ENCODE results near the gene IRAK1. TPM values are rescaled to one million over a fixed set of nuclear protein-coding genes. Genes with fewer than 3 reads are reported as not detected.

IRAK1 gene
- total RNA-seq, 2 donors from 2014 or later = 136 to 258 TPM

DNA sequence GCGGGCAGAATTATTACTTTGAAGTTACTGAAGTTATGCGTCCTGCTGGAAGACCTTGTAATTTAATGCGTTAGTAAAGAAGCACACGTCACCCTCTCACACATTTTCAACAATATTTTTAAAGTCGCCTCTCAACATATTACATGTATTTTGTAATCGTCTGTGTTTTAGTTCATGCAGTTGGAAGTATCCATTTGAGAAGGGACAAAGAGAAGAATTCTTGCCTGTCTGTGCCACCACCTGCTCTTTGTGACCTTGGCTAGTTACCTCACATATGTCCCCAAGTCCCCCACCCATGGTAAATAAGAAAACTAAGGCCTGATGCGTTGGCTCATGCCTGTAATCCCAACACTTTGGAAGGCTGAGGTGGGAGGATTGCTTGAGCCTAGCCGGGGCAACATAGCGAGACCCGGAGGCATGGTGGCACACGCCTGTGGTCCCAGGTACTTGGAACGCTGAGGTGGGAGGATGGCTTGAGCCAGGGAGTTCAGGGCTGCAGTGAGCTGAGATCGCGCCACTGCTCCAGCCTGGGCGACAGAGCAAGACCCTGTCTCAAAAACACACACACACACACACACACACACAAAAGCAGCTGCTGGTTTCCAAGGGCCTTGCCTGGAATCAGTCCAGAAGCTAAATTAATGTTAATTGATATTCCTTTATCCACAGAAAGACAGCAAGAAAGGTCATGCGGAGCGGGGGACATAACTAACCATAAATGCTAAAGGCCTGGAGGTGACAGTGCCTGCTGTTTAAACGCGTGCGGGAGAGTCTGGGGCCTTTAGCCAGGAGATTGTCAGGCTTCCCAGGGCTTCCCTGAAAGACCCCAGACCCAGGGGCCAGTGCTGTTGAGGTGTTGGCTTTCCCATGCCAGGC is 46.3 kb downstream of the IRAK1 start:
- Mint-ChIP-seq H3K27me3 (no peaks in the 10 kb centered on the region), H3K4me1 (ENCODE audit: low read depth in 2 of 2) (peaks cover 9 to 20% of the 10 kb centered on the region in 2 donors), H3K9me3 (no peaks in the 10 kb centered on the region), H3K36me3 (no peaks in the 10 kb centered on the region), H3K4me3 (peak overlapping the region; percentile 87), H3K27ac (peak overlapping the region; percentile 94 to 95)
- ATAC-seq (no peak), DNase-seq (ENCODE audit: low spot score) (no peak)

DNA sequence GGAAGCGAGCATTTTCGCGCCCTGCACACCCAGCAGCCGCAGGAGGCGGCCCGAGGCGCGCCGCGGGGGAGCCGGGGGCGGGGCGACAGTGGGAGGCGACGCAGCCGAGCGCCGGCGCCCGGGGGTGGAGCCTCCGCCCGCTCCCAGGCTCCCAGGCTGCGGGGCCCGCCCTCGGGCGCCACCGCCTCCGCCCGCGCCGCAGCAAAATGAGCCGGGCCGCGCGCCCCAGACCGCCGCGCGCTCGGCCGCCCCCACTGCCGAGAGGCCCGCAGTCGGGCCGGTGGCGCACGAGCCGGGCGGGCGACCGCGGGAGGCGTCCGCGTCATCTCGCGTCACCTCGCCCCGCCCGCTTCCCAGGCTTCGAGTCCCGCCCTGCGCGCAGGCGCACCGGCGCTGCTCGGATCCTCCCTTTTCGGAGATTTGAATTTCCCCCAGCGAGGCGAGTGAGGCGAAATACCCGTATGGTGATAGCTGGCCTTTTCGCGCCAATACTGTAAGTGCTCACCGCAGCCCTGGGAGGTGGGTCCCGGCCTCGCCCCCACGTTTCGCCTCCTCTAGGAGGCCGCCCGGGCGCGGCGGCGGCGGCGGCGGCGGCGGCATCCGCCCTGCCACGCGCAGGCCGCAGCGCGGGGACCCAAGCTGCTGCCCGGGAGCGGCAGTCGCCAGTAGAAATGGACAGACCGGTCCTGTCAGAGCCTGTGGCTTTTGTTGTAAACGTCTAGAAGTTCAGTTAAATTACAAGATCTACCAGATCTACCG is 47.2 kb downstream of the IRAK1 start, which contains the start of gene TMEM187:
TSS of gene TMEM187 (plus strand) at position 387 of the 759 bp plus-strand sequence. CDS start 9,309 bp downstream, outside the sequence.
- ATAC-seq = peak; percentile 75 to 82
- Mint-ChIP-seq H3K4me1 (ENCODE audit: low read depth in 2 of 2) (peaks cover 17 to 27% of the 10 kb centered on the region in 2 donors), H3K4me3 (peak within 1 kb of the TSS; percentile 97), H3K27ac (peak within 1 kb of the TSS; percentile 99 to 100), H3K9me3 (no peaks in the 10 kb centered on the region), H3K36me3 (peaks cover 7% of the 10 kb centered on the region), H3K27me3 (no peaks in the 10 kb centered on the region)
- DNase-seq (ENCODE audit: low spot score) = peak; percentile 93

DNA sequence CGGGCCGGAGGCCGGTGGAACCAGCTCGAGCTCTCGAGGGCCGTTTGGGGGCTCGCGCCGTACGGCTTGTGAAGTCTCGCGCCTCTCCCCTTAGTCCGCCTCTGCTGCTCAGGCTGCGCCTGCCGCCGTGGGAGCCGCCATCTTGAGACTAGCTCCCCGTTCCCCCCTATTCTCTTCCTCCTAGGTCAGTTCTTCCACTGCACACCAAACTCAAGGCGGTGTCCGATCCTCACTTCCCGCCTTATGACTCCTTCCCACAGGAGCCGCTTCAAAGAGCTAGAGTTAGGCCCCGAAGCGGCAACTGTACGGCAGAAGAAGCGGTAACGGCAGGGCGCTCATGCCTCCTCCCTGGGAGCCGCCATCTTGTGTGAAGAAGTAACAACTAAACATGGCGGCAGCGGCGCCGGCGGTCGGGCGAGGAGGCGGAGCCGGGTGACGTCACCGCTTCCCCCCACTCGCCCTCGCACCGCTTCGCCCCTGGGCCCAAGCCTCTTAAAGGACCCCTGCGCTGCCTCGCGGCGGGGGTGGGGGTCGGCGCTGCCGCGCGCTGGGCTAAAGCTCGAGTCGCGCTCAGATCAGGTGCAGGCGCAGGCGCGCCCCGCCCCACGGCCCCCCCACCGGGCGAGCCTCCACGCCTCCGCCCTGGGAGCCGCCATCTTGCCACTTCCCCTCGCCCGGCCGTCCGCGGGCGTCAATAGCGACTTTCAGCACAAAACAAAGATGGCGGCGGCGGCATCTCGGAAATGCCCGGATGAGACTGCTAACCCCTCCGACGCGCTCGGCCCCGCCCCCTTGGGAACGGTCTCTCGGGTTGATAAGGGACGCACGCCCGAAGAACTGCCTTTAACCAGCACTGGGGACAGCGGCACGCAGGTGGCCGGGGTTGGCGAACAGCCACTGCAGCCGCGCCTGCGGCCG is 48.0 kb downstream of the IRAK1 start, which contains the start of gene HCFC1:
TSS of gene HCFC1 (minus strand) at position 369 of the 918 bp plus-strand sequence. CDS start 978 bp downstream, outside the sequence.
- Mint-ChIP-seq H3K4me3 (peak within 1 kb of the TSS; percentile 97), H3K27me3 (no peaks in the 10 kb centered on the region), H3K27ac (peak within 1 kb of the TSS; percentile 99 to 100), H3K36me3 (peaks cover 9% of the 10 kb centered on the region), H3K4me1 (ENCODE audit: low read depth in 2 of 2) (peaks cover 23 to 35% of the 10 kb centered on the region in 2 donors), H3K9me3 (no peaks in the 10 kb centered on the region)
- DNase-seq (ENCODE audit: low spot score) = peak; percentile 94
- peak; percentile 61 to 76 for ATAC-seq

DNA sequence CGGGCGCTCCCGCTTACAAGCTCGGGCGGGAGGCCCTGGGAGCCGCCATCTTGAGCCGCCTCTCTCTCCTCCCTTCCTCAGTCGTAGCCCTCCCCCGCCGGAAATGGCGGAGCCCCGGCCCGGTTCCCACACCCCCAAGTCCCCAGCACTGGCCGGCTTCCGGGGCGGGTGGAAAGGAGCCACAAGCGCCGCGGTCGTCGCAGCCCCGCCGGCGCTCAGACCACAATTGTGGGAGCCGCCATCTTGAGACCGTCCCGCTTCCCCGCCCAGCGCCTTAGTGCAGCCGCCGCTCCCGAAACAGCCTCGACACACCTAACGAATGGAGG is 48.6 kb downstream of the IRAK1 start:
- peaks cover 28 to 40% of the 10 kb centered on the region in 2 donors for H3K4me1 Mint-ChIP-seq (ENCODE audit: low read depth in 2 of 2)

DNA sequence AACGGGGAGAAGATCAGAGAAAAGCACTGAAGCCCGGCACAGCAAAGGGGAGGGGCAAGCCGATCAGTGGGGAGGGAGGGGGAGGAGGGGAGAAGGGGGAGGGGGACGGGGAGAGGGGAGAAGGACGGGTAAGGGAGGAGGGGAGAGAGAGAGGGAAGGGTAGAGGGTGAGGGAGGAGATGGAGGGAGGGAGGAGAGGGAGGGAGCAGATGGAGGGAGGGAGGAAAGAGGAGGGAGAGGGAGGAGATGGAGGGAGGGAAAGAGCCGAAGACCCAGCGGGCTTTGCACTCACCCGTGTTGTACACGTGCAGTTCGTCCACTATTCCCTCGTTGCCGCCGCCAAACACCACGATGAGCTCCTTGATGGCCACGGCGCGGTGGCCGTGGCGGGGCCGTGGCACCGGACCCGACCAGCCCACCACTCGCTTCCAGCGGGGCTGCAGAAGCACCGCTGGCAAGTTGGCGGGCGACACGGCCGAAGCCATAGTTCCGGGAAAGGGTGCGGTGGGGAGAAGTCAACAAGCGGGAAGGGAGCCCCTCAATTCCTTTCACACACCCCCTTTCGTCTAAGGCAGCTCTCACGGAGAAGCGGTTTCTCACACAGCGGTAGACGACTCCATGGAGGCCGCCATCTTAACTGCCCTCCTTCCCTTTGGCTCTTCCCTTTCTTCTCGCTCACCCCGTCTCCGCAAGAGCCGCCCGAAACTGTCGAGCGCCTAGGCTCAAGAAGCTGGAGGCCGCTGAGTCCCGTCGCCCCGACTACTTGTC is 49.2 kb downstream of the IRAK1 start:
- H3K9me3 Mint-ChIP-seq = no peaks in the 10 kb centered on the region
- H3K4me3 Mint-ChIP-seq = peak overlapping the region; percentile 97
- DNase-seq (ENCODE audit: low spot score) (no peak), ATAC-seq (peak; percentile 0)
- peaks cover 9% of the 10 kb centered on the region for H3K36me3 Mint-ChIP-seq
- peak overlapping the region; percentile 99 to 100 for H3K27ac Mint-ChIP-seq
- peaks cover 30 to 42% of the 10 kb centered on the region in 2 donors for H3K4me1 Mint-ChIP-seq (ENCODE audit: low read depth in 2 of 2)
- H3K27me3 Mint-ChIP-seq = no peaks in the 10 kb centered on the region

More for the DNA sequence above, 48.6 kb downstream of the IRAK1 start:
- H3K27me3 Mint-ChIP-seq = no peaks in the 10 kb centered on the region
- H3K9me3 Mint-ChIP-seq = no peaks in the 10 kb centered on the region
- DNase-seq (ENCODE audit: low spot score) (peak; percentile 95), ATAC-seq (peak; percentile 68 to 78)
- peaks cover 9% of the 10 kb centered on the region for H3K36me3 Mint-ChIP-seq
- H3K27ac Mint-ChIP-seq = peak overlapping the region; percentile 99 to 100
- peak overlapping the region; percentile 97 for H3K4me3 Mint-ChIP-seq

DNA sequence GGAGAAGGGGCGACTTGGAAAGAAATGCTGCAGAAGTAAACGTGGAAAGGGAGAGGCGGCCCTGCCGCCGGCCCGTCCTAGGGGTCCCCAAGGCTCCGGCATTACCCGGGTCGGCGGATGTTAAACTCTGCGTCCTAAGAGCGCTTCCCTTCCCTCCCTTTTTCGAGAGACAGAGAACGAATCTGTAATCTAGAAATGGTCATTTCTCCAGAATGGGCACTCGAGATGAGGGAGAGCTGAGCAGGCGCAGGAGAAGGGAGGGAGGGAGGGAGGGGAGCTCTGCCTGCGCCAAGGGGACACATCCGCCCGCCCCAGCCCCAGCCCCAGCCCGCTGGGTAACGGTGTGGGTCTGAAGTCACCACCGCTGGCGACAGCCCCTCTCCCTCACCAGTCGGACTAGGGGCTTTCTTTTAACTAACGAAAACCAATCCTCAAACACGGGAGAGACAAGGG is 49.8 kb downstream of the IRAK1 start:
- H3K4me1 Mint-ChIP-seq (ENCODE audit: low read depth in 2 of 2) = peaks cover 30 to 47% of the 10 kb centered on the region in 2 donors
- H3K4me3 Mint-ChIP-seq = peak overlapping the region; percentile 97
- ATAC-seq (no peak), DNase-seq (ENCODE audit: low spot score) (no peak)
- peak overlapping the region; percentile 96 to 100 for H3K27ac Mint-ChIP-seq
- no peaks in the 10 kb centered on the region for H3K9me3 Mint-ChIP-seq
- peaks cover 9% of the 10 kb centered on the region for H3K36me3 Mint-ChIP-seq
- no peaks in the 10 kb centered on the region for H3K27me3 Mint-ChIP-seq

DNA sequence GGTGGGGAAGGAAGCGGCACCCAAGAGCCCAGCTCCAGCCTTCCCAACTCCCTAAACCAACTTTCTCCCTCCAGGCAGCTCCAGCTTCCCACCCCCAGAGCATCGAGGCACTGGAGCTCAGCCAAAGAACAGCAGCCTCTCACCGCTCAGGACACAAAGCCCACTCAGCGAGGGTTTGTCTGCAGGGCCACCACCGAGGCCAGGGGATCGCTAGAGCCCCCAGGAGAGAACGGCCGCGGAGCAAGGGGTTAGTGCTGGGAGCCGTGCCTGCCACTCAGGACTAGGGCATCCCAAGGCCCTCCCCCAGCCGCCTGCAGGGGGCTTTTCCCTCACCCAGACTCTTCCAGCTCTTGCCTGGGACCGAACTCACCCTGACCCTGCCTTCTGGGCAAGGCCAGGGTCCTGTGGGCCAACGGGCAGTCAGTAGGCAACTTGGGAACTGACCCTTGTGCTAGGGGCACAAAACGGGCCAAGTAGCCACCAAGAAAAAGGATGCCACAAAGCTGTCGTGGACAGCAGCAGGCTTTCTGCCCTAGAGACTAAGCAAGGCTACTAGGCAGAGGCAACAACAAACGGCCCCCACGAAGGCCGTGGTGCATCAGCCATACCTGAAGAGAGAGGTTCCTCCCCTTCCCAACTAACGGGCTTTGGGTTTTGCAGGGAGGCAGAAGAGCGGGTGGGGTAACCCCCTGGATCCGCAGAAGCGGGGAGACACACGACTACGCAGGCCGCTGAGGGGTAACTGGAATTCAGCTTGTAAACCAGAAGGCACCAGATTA is 50.4 kb downstream of the IRAK1 start:
- Mint-ChIP-seq H3K27me3 (no peaks in the 10 kb centered on the region), H3K36me3 (peaks cover 9% of the 10 kb centered on the region), H3K27ac (peak overlapping the region; percentile 94 to 96), H3K4me3 (peak overlapping the region; percentile 97), H3K4me1 (ENCODE audit: low read depth in 2 of 2) (peaks cover 26 to 42% of the 10 kb centered on the region in 2 donors), H3K9me3 (no peaks in the 10 kb centered on the region)
- DNase-seq (ENCODE audit: low spot score) (no peak), ATAC-seq (no peak)

DNA sequence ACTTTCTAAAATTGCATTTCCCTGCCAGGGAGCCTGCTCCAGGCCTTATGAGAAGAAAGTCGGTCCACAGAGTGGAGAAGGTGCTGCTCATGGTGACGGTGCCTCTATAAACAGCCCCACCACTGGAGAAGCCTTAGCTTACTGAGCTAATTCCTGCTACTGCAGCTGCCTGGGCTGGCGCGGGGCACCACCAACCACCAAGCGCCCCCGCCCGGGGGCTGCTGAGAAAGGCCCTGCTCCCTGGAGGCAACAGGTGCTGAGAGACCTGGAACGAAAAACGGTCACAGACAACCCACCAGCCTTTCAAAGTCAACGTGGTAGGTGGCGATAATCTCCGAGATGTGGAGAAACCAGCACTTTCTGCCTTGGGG is 51.0 kb downstream of the IRAK1 start:
- Mint-ChIP-seq H3K36me3 (peaks cover 9% of the 10 kb centered on the region), H3K27ac (peak overlapping the region; percentile 94 to 96), H3K9me3 (no peaks in the 10 kb centered on the region), H3K27me3 (no peaks in the 10 kb centered on the region), H3K4me3 (peak overlapping the region; percentile 97), H3K4me1 (ENCODE audit: low read depth in 2 of 2) (peaks cover 22 to 39% of the 10 kb centered on the region in 2 donors)
- ATAC-seq = no peak
- DNase-seq (ENCODE audit: low spot score) = no peak

DNA sequence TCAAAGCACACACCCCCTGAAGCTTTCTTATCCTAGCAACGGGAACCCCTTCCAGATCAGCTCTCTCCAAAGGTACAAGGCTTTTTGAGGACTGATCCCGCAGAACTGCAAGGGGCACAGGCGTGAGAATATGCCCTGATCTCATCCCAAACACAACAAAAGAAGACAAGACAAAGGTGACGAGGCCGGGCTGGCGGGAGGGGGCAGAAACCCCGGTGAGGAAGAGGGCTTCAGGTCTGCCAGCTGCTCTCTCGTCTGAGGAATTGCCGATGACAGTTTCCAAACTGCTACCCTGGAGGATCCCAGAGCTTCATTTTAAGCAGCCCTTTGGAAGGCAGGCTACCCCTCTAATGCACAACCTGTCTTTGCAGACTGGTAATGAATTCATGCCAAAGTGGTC is 51.4 kb downstream of the IRAK1 start:
- Mint-ChIP-seq H3K4me3 (peak overlapping the region; percentile 97), H3K9me3 (no peaks in the 10 kb centered on the region), H3K36me3 (peaks cover 9% of the 10 kb centered on the region), H3K4me1 (ENCODE audit: low read depth in 2 of 2) (peaks cover 22 to 36% of the 10 kb centered on the region in 2 donors), H3K27ac (peak overlapping the region; percentile 94 to 96), H3K27me3 (no peaks in the 10 kb centered on the region)
- ATAC-seq (no peak), DNase-seq (ENCODE audit: low spot score) (no peak)

DNA sequence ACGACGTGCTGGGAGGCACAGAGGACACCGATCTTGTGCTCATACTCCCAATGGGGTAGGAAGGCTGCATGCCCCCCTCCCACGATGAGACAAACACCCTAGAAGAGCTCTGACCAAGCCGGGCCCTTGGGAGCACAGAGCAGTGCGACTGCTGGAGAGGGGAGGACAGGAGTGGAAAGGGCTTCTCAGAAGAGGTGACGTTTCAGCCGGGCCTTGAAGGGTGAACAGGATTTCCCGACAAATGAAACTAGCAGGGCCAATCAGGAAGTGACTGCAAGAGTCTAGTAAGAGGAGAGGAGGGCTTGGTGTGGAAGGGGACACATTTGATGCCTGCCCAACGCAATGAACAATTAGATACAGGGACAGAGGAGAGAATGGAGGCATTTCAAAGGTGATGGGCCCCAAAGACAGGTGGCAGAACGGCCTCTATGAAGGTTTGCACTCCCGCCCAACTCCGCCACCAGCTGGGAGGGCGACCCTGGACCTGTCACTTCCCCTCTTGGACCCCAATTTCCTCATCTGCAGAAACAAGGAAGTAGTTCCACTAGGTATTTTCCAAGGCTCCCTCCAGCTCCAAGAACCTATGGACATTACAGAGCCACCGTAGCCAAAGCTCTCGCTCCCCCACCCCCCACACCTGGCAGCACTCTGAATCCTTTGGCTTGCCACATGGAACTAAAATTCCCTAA is 52.0 kb downstream of the IRAK1 start:
- H3K27me3 Mint-ChIP-seq = no peaks in the 10 kb centered on the region
- no peaks in the 10 kb centered on the region for H3K9me3 Mint-ChIP-seq
- DNase-seq (ENCODE audit: low spot score) (no peak), ATAC-seq (no peak)
- H3K36me3 Mint-ChIP-seq = peaks cover 9% of the 10 kb centered on the region
- peaks cover 22 to 33% of the 10 kb centered on the region in 2 donors for H3K4me1 Mint-ChIP-seq (ENCODE audit: low read depth in 2 of 2)
- H3K27ac Mint-ChIP-seq = peak overlapping the region; percentile 94 to 96
- H3K4me3 Mint-ChIP-seq = peak overlapping the region; percentile 97

DNA sequence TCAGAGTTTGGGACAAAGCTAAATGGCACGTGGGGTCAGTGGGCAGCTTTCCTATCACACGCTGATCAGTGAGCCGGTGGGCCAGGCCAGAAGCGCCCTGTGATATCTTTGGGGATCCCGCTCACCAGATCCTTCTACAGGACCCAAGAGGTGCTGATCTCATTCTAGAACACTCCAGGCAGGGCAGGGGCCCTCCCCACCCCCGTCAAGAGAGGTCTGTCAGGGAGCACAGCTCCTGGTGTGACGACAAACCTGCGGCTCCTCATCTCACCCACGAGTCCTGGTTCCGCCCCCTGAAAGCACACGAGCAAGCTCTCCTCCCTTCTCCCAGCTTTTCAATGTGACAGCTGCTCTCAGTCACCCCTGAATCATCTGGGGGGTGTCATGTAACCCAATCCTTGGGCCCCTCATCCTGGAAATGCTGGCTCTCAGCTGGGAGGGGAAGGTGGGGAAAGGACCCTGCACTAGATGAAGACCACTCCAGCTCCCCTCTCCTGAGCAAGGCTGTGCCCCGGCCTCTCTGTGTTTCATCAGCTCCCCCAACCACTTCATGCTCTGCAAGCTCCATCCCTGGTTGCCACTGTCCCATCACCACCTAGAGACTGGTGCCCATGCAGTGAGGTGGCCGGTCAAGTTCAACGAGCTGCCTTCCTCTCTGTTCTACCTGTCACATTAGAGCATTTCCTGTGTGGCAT is 52.7 kb downstream of the IRAK1 start:
- Mint-ChIP-seq H3K9me3 (no peaks in the 10 kb centered on the region), H3K4me1 (ENCODE audit: low read depth in 2 of 2) (peaks cover 22 to 33% of the 10 kb centered on the region in 2 donors), H3K36me3 (peaks cover 9% of the 10 kb centered on the region), H3K4me3 (peak overlapping the region; percentile 97), H3K27ac (peak overlapping the region; percentile 94 to 96), H3K27me3 (no peaks in the 10 kb centered on the region)
- DNase-seq (ENCODE audit: low spot score) = no peak
- ATAC-seq = no peak
